Smooth muscle cell (in vitro differentiated cells): ENCODE data around the gene ARHGAP36. TPM values are rescaled to one million over a fixed set of nuclear protein-coding genes. Genes with fewer than 3 reads are reported as not detected.

Experiments
- DNase-seq: peaks from one replicate; lab custom pipeline; 2025; ENCODE audit not compliant: unreplicated experiment; lab: John Stamatoyannopoulos, UW
- H2AFZ ChIP-seq: fragments of 200-600 bp; sonication (generic); 2 replicates; pipeline ENCODE4 v1.6.0; 2016; ENCODE audit warnings: antibody characterized with exemption, low read depth, mild to moderate bottlenecking
- H3F3A ChIP-seq: fragments of 200-600 bp; sonication (generic); 2 replicates; pipeline ENCODE4 v1.6.0; 2017; ENCODE audit warnings: antibody characterized with exemption, low read depth
- H3K27ac ChIP-seq: fragments of 200-600 bp; sonication (generic); 2 replicates; pipeline ENCODE4 v1.5.1; 2016; ENCODE audit warnings: low read depth, mild to moderate bottlenecking
- H3K27me3 ChIP-seq: fragments of 200-600 bp; sonication (generic); 2 replicates; pipeline ENCODE4 v1.6.1; 2016; ENCODE audit warnings: low read depth, mild to moderate bottlenecking
- H3K36me3 ChIP-seq: fragments of 200-600 bp; sonication (generic); 2 replicates; pipeline ENCODE4 v1.5.1; 2016; ENCODE audit warnings: low read depth
- H3K4me1 ChIP-seq: fragments of 200-600 bp; sonication (generic); 2 replicates; pipeline ENCODE4 v1.5.1; 2016; ENCODE audit warnings: low read depth
- H3K4me2 ChIP-seq: fragments of 200-600 bp; sonication (generic); 2 replicates; pipeline ENCODE4 v1.6.0; 2016; ENCODE audit warnings: mild to moderate bottlenecking
- H3K4me3 ChIP-seq: fragments of 200-600 bp; sonication (generic); 2 replicates; pipeline ENCODE4 v1.5.1; 2016; ENCODE audit warnings: mild to moderate bottlenecking
- H3K79me2 ChIP-seq: fragments of 200-600 bp; sonication (generic); 2 replicates; pipeline ENCODE4 v1.6.0; 2016; ENCODE audit warnings: low read depth, mild to moderate bottlenecking
- H3K9ac ChIP-seq: fragments of 200-600 bp; sonication (generic); 2 replicates; pipeline ENCODE4 v1.6.0; 2016; ENCODE audit warnings: low read depth
- H3K9me3 ChIP-seq: fragments of 200-600 bp; sonication (generic); replicated peaks from 2 replicates; pipeline ENCODE4 v1.5.1; 2016; ENCODE audit warnings: low read depth
- H4K20me1 ChIP-seq: fragments of 200-600 bp; sonication (generic); 2 replicates; pipeline ENCODE4 v1.6.0; 2016; ENCODE audit warnings: low read depth
- CTCF ChIP-seq: fragments of 200-600 bp; sonication (generic); IDR thresholded peaks from 2 replicates; pipeline ENCODE4 v1.5.1; 2017; ENCODE audit warnings: borderline replicate concordance, mild to moderate bottlenecking, antibody characterized with exemption; ENCODE audit not compliant: insufficient read depth, poor library complexity, severe bottlenecking
- WGBS: methylation state at CpG from one replicate; pipeline ENCODE4 v1.1.7; 2016; ENCODE audit warnings: low lambda C conversion rate; 5-methylcytosine and 5-hydroxymethylcytosine counted together
- polyA plus RNA-seq: library from polyadenylated mRNA; unstranded; fragments of >200 nt; fragmentation: Nextera tagmentation; extraction: Ambion mirVana; gene quantifications from 2 replicates; pipeline ENCODE4 v1.2.1, GENCODE V29; 2016
- total RNA-seq: library from RNA; depleted of rRNA; stranded (reverse); fragments of >200 nt; gene quantifications from 2 replicates; pipeline ENCODE4 v1.2.3, GENCODE V29; 2014

ARHGAP36 gene
- total and polyA plus RNA-seq, 2 experiments from 2014 or later = not detected

GRCh38 chrX:131032354-131033230 lies 25.6 kb upstream of the ARHGAP36 start:
- H3K4me1 ChIP-seq = no peaks in the 10 kb centered on the region
- H3K36me3 ChIP-seq = no peaks in the 10 kb centered on the region
- H3K4me3 ChIP-seq = no peak overlapping the region
- no peak for DNase-seq
- H2AFZ ChIP-seq = no peak overlapping the region
- WGBS = 68% methylated on average over 2 of the region's 2 CpGs
- no peaks in the 10 kb centered on the region for H3K27me3 ChIP-seq
- H3F3A ChIP-seq = no peaks in the 10 kb centered on the region
- no peak for TF ChIP-seq CTCF
- no peak overlapping the region for H3K4me2 ChIP-seq
- no peaks in the 10 kb centered on the region for H3K9me3 ChIP-seq
- no peak overlapping the region for H3K27ac ChIP-seq
- no peak overlapping the region for H3K9ac ChIP-seq
- H3K79me2 ChIP-seq = no peaks in the 10 kb centered on the region
- no peaks in the 10 kb centered on the region for H4K20me1 ChIP-seq

- DNase-seq = no peak
- Histone ChIP-seq H3K36me3 (no peaks in the 10 kb centered on the region), H3F3A (no peaks in the 10 kb centered on the region), H3K4me2 (no peak overlapping the region), H3K79me2 (no peaks in the 10 kb centered on the region), H3K4me3 (no peak overlapping the region), H3K4me1 (no peaks in the 10 kb centered on the region), H3K9me3 (no peaks in the 10 kb centered on the region), H2AFZ (no peak overlapping the region), H4K20me1 (no peaks in the 10 kb centered on the region), H3K9ac (no peak overlapping the region), H3K27ac (no peak overlapping the region), H3K27me3 (no peaks in the 10 kb centered on the region)
- WGBS = 77% methylated on average over 7 of the region's 7 CpGs
- TF ChIP-seq CTCF = no peak
These were observed 24.1 kb upstream of the ARHGAP36 start for GRCh38 chrX:131034063-131034462.

- Histone ChIP-seq H2AFZ (no peak overlapping the region), H3K9me3 (no peaks in the 10 kb centered on the region), H3K4me1 (no peaks in the 10 kb centered on the region), H3K27me3 (peaks cover 4% of the 10 kb centered on the region), H3K79me2 (no peaks in the 10 kb centered on the region), H3K4me3 (no peak overlapping the region), H3K36me3 (no peaks in the 10 kb centered on the region), H3K27ac (no peak overlapping the region), H3K4me2 (no peak overlapping the region), H3F3A (no peaks in the 10 kb centered on the region), H3K9ac (no peak overlapping the region), H4K20me1 (no peaks in the 10 kb centered on the region)
- DNase-seq = no peak
- TF ChIP-seq CTCF = no peak
These were observed 17.4 kb upstream of the ARHGAP36 start for GRCh38 chrX:131040781-131041180.

- TF ChIP-seq CTCF = no peak
- Histone ChIP-seq H3K4me2 (no peak overlapping the region), H3K27me3 (peaks cover 4% of the 10 kb centered on the region), H3K4me3 (no peak overlapping the region), H3K4me1 (no peaks in the 10 kb centered on the region), H3K36me3 (no peaks in the 10 kb centered on the region), H3K27ac (no peak overlapping the region), H4K20me1 (no peaks in the 10 kb centered on the region), H3K9ac (no peak overlapping the region), H2AFZ (no peak overlapping the region), H3K9me3 (no peaks in the 10 kb centered on the region), H3F3A (no peaks in the 10 kb centered on the region), H3K79me2 (no peaks in the 10 kb centered on the region)
- 84% methylated on average over 6 of the region's 6 CpGs for WGBS
- DNase-seq = no peak
These were observed 16.5 kb upstream of the ARHGAP36 start for GRCh38 chrX:131041667-131042066.
